Esophagus muscularis mucosa (tissue), 4 donors: Measurements from ENCODE around the gene LRP8.

ENCODE experiments used
- CTCF ChIP-seq, 3 experiments: fragments of 200-600 bp in 2 of 3; fragments of 450-650 bp in 1 of 3; sonication (generic) in 2 of 3; IDR thresholded peaks; one replicate each; pipeline ENCODE4 v1.5.1; 2017 to 2019; ENCODE audit warnings: antibody characterized with exemption in 3 of 3, mild to moderate bottlenecking in 2 of 3, moderate library complexity in 1 of 3
- EP300 ChIP-seq: sonication (generic); formaldehyde crosslinking; IDR thresholded peaks from one replicate; pipeline ENCODE4 v1.6.1; 2017; ENCODE audit warnings: antibody characterized with exemption
- POLR2A ChIP-seq: fragments of 450-650 bp; IDR thresholded peaks from one replicate; pipeline ENCODE4 v1.6.1; 2017; ENCODE audit warnings: antibody characterized with exemption, moderate library complexity, mild to moderate bottlenecking, low read depth
- POLR2AphosphoS5 ChIP-seq, 2 donors: sonication (generic); formaldehyde crosslinking; IDR thresholded peaks; one replicate each; pipeline ENCODE4 v1.6.1; 2017; ENCODE audit warnings: antibody characterized with exemption in 2 of 2

GRCh38 chr1:53271446-53272090, 56.3 kb downstream of the LRP8 start:
- TF ChIP-seq EP300 = no peak
- no peak for TF ChIP-seq CTCF (IDR thresholded peaks at IDR 0.05)
- TF ChIP-seq POLR2A = no peak
- no peak for TF ChIP-seq POLR2AphosphoS5 (IDR thresholded peaks at IDR 0.05)
